SK-N-MC (cell line): ENCODE results near the gene FBXW11.

Experiments
- EZH2 ChIP-seq: fragments of 200-600 bp; sonication (generic); IDR thresholded peaks from one replicate; pipeline ENCODE4 v1.6.1; 2017; ENCODE audit warnings: antibody characterized with exemption
- FOXP2 ChIP-seq: optimal IDR thresholded peaks from 2 replicates; pipeline ENCODE3; 2011; ENCODE audit warnings: mild to moderate bottlenecking, moderate library complexity; ENCODE audit not compliant: insufficient read depth; ENCODE audit errors: extremely low read length, control extremely low read depth
- POLR2AphosphoS5 ChIP-seq: IDR thresholded peaks from 2 replicates; pipeline ENCODE4 v1.6.1; 2012; ENCODE audit warnings: mild to moderate bottlenecking, low read depth, low read length, borderline replicate concordance

DNA sequence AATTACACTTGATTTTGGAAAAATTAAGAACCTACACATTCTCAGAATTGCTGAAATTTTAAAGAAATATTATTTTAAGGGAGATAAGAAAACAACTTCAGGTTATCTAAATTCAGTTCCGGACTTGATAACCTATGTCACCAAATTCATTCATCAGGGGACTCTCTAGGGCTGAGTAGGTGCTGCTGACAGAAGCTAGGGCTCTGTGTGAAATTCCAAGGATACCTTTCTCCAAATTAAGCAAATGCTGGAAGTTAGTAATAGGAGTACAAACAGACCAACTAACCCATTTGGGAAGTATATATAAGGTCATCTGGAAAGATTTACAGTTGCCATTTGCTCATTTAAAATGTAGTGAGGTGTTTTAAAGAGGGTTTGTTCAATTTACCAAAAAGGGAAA lies 136.5 kb downstream of the FBXW11 start:
- TF ChIP-seq EZH2 (no peak), POLR2AphosphoS5 (no peak), FOXP2 (no peak)
